LNCAP (cell line): Measurements from ENCODE around the gene DNMT3A.

ENCODE experiments used
- TF ChIP-seq, protein P1 (sequence below): fragments of 450-650 bp; IDR thresholded peaks from 2 replicates; pipeline ENCODE4 v1.5.1; 2017; ENCODE audit warnings: mild to moderate bottlenecking

The DNMT3A gene

DNA sequence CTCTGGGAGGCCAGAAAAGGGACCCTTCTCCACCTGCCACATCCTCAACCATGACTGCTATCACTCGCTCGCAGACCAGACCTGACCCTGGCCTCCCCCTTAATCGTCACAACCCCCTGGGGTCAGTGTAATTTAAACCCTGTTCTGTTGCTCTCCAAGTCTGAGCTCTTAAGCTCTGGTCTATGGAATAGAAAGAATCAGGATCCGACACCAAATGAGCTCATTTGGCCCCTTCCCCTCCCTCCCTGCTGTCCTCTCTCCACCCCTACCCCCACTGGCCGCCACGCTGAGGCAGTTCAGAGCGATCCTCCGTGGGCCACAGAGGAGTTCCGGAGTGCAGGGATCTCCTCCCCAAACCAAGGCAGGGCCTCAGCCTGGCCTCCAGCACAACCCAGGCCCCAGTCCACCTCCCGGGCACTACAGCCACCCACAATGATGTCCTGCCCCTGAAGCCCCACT is 5.3 kb downstream of the DNMT3A start:
- TF ChIP-seq, protein P1, sequence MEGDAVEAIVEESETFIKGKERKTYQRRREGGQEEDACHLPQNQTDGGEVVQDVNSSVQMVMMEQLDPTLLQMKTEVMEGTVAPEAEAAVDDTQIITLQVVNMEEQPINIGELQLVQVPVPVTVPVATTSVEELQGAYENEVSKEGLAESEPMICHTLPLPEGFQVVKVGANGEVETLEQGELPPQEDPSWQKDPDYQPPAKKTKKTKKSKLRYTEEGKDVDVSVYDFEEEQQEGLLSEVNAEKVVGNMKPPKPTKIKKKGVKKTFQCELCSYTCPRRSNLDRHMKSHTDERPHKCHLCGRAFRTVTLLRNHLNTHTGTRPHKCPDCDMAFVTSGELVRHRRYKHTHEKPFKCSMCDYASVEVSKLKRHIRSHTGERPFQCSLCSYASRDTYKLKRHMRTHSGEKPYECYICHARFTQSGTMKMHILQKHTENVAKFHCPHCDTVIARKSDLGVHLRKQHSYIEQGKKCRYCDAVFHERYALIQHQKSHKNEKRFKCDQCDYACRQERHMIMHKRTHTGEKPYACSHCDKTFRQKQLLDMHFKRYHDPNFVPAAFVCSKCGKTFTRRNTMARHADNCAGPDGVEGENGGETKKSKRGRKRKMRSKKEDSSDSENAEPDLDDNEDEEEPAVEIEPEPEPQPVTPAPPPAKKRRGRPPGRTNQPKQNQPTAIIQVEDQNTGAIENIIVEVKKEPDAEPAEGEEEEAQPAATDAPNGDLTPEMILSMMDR, result no peak

DNA sequence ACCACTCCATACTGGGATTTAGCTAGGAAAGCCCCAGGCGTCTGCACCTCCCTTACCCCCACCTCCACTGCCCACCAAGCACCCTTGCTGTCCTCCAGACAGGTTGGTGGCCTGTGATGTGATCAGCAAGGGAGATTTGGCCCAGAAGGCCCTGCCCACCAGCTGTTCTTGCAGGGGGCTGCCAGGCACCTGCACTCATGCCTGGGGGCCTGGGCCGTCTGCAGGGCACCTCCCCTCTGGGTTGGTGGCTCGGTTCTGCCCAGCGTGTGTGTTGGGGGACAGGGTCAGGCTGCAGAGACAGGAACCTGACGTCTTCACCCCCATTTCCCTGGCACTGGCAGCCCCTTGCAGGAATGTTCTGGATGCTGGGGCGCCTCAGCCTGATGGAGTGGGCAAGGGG is 5.8 kb downstream of the DNMT3A start:
- TF ChIP-seq, protein P1, result no peak

DNA sequence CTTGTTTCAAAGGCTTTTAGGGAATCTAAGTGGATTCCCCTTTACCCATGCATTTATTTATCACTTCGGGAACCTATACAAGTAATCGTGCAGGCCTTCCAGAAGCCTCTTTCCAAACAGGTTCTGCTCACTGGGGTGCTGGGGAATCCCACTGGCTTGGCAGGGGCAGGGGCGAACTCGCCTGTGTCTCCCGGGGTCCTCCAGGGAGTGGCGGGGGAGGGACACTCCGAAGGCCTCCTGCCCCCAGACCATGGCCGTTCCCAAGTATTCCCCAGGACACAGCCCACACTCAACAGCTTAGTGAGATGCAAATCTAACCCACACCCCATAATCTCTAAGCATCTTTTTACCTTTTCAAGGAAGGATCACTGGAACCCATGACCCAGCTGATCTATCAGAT is 6.5 kb downstream of the DNMT3A start:
- TF ChIP-seq, protein P1, result no peak

DNA sequence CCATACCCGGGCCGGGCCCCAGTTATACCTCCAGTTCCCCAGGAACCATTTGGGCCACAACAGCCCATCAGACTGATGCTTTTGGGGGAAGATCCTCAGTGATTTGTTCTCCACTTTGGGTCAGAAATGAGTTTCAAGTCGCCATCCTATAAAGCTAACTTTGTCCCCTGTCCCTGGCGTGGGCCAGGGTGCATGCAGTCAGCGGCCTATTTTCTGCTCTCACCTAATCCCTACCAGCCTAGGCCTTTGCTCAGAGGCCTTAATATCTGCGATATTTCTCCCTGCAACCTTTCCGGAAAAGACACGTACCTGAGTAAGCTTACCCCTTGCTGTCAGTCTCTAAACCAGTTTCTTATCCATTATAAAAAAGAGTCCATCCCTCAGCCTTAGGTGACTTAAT is 7.2 kb downstream of the DNMT3A start:
- TF ChIP-seq, protein P1, result no peak

DNA sequence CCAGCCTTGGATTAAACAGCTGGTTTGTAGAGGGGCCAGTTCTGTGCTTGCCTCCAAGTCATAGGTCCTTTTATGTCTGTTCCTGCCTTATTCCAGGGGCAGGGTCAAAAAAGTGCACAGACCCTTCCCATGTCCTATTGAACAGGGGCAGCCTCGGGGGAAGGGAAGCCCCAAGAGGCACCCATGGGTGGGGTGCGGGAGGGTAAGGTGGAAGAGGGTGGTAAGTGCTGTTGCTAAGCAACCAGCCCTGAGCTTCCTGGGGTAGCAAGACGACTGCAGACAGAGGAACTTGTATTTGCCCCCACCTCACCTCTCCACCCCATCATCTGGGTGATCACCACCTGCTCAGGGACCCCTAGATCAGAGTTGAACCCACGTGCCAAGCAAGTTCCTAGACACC is 7.7 kb downstream of the DNMT3A start:
- TF ChIP-seq, protein P1, result no peak

DNA sequence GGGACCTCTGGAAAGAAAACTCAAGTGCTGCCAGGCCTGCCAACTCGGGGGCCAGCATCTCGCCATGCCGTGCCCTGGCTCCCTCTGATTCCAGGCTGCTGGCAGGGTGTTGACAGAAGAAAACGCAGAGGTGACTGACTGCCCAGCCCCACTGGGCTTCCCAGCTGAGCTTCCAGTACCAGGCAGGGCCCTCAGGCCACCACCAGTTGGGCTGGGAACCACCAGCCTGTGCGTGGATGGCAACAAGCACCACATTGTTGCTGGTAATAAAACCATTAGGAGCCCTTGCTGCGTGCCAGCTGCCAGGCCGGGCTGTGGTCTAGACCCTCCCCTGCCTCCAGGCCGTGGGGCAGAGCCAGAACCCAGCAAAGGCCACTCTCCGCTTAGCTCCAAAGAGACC is 9.2 kb downstream of the DNMT3A start:
- TF ChIP-seq, protein P1, result no peak

DNA sequence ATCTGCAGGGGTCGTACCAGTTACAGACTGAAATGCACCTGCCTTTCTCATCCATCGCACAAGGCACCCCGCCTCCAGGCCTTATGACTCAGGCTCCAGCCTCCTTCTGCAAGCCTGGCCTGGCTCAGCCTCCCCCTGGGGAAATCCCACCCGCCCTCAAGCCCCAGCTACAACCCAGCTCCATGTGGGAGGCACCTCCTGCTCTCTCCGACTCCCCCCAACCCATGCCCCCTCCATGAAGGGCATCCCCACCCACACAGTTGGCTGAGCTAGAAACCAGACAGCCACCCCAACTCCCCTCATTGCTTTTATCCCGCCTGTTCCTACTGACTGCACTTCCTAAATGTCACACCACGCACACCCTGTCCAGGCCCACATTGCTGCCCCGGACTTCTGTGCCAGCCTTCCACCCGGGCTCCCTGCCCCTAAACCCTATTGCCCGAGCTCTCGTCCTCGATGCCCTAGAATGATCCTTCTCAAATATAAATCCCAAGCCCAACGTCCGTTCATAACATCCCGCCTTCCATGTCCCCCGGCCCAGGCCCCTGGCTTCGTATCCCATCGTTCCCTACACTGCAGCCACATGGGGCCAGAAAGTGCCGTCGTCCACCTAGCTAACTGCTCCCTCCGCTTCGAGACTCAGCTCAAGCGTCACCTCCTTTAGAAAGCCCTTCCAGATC is 9.9 kb downstream of the DNMT3A start:
- TF ChIP-seq, protein P1, result no peak

DNA sequence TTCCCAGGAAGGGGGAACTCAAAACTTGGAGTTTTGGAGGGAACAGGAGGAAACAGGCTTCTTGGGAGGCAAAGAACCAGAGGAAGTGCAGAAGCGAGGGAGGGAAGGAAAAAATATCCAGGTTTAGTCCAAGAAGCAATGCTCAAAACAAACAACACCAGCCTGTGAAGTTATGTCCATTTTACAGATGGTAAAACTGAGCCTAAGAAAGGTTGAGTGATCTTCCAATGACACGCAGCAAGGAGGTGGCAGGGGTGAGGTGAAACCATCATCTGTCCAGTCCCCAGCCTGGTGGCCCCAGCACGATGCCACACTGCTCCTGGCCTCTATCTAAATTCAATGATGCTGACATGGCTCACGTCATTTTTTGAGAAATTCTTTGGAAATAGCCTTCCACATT is 10.8 kb downstream of the DNMT3A start:
- TF ChIP-seq, protein P1, result no peak
